IPS-18c (cell line): ENCODE results near the gene GUCD1.

Source experiments
- H3K4me3 ChIP-seq: 2 replicates; pipeline ENCODE4 v1.7.0; 2013; ENCODE audit warnings: low read depth, mild to moderate bottlenecking, low read length, moderate library complexity; ENCODE audit not compliant: insufficient read depth
- H3K9me3 ChIP-seq: one replicate; pipeline ENCODE4 v1.6.1; 2013; ENCODE audit warnings: mild to moderate bottlenecking, low read length, moderate library complexity; ENCODE audit not compliant: control insufficient read depth, insufficient read depth

GUCD1 gene

DNA sequence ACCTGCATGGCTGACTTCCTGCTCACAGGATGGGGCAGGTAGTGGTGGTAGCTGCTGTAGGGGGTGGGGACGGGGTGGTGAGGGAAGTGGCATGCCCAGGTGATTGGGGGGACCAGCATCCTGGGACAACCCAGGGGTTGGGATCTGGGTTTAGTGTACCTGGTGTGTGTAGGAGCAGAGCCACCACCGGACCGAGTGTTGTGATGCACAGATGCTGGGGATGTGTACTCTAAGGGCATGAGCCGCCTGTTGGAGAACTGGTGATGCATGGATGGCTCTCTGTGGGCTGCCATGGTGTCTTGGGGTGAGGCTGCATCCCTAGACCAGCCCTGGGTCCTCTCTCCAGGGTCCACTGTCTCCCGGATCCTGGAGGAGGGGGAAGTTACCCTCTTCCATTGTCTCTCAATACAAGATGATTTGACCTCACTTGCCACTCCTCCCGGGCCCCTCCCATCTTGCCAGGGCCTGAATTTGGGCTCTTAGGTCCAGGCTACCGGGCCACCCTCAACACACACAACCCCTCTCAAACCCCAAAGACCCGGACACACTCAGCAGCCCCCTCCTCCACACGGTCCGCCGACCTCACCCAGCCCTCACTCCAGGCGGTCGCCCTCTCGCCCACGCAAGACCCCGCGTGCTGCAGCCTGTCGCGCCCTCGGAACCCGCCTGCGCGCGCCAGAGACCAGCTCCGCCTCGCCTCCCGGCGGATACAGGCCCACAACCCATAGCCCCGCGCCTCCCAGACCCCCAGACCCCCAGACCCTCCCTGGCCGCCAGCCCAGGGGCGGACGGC, 37.3 kb upstream of the GUCD1 start:
- Histone ChIP-seq H3K9me3 (no peaks in the 10 kb centered on the region), H3K4me3 (peak overlapping the region; percentile 74)

GRCh38 chr22:24591286-24591830, 36.4 kb upstream of the GUCD1 start:
- H3K9me3 ChIP-seq = no peaks in the 10 kb centered on the region
- H3K4me3 ChIP-seq = no peak overlapping the region

GRCh38 chr22:24590596-24591173, 35.7 kb upstream of the GUCD1 start:
- no peak overlapping the region for H3K4me3 ChIP-seq
- no peaks in the 10 kb centered on the region for H3K9me3 ChIP-seq

DNA sequence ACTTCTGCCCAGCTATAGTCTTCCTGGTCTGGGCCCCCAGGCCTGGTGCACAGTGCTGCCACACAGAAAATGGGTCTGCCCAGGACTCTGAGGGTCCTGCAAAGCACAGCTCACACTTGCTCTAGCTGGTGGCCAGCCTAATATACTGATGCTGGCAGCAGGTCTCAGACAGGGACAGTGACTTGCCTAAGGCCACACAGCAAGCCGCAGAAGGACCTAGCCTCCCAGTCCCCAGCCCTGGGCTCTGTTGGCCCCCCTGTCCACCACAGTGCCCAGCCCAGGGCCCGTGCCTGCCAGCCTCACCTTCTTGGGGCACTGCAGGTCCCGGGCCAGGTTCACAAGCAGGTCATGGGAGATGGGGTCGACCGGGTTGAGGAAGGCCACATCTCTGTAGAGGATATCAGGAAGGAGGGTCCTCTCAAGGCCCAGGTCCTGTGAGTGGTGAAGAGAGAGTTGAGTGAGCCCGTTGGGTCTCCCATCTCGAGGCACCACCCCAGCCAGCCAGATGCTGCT, 34.6 kb upstream of the GUCD1 start:
- Histone ChIP-seq H3K9me3 (no peaks in the 10 kb centered on the region), H3K4me3 (no peak overlapping the region)

- H3K4me3 ChIP-seq = no peak overlapping the region
- no peaks in the 10 kb centered on the region for H3K9me3 ChIP-seq
These were observed 34.0 kb upstream of the GUCD1 start for GRCh38 chr22:24588757-24589481.

GRCh38 chr22:24588381-24588756, 33.4 kb upstream of the GUCD1 start:
- H3K4me3 ChIP-seq = no peak overlapping the region
- no peaks in the 10 kb centered on the region for H3K9me3 ChIP-seq

DNA sequence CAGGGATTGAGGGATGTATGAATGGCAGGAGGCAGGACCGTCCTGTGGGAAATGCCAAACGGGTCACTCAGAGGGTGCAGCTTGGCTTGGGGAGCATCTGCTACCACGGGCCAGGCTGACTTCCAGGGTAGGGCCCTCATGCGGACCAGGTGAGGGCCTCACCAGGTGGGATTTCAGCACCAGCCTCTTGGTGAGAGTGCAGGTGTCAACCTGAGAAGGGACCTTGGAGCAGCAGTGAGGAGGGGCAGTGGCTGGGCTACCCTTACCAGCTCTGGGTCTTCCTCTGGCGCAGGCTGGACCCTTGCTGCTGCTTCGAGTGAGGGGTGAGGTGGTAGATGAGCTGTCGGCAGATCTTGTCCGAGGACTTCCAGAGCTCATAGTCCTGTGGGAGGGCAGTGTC, 33.0 kb upstream of the GUCD1 start:
- no peaks in the 10 kb centered on the region for H3K9me3 ChIP-seq
- no peak overlapping the region for H3K4me3 ChIP-seq

- Histone ChIP-seq H3K9me3 (no peaks in the 10 kb centered on the region), H3K4me3 (no peak overlapping the region)
These were observed 32.3 kb upstream of the GUCD1 start for GRCh38 chr22:24587251-24587650.

DNA sequence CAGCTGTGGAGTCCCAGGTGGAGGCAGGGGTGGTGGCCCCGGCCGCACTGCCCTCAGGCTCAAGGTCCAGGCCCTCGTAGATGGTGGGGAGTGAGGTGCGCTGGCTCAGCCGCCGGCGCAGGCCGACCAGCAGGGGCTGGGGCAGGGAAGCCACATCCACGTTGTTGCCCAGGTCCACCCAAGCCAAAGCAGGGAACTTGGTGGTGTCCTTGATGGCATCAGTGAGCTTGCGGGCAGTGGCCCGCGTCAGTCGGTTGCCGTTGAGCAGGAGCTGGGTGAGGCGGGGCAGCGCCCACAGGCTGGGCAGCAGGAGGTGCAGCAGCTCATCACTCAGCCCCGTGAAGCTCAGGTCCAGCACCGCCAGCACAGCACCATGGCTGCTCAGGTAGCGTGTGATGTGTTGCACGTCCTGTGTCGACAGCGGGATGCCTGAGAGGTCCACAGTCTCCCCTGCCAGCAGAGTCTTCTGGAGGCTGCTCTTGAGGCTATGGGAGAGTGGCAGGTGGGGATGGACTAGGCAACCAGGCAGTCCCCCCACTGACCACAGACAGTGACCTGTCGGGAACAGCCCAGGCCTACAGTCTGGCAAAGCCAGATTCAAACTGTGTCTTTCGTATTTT, 31.1 kb upstream of the GUCD1 start:
- Histone ChIP-seq H3K9me3 (no peaks in the 10 kb centered on the region), H3K4me3 (no peak overlapping the region)

GRCh38 chr22:24585461-24585860, 30.5 kb upstream of the GUCD1 start:
- Histone ChIP-seq H3K9me3 (no peaks in the 10 kb centered on the region), H3K4me3 (no peak overlapping the region)

DNA sequence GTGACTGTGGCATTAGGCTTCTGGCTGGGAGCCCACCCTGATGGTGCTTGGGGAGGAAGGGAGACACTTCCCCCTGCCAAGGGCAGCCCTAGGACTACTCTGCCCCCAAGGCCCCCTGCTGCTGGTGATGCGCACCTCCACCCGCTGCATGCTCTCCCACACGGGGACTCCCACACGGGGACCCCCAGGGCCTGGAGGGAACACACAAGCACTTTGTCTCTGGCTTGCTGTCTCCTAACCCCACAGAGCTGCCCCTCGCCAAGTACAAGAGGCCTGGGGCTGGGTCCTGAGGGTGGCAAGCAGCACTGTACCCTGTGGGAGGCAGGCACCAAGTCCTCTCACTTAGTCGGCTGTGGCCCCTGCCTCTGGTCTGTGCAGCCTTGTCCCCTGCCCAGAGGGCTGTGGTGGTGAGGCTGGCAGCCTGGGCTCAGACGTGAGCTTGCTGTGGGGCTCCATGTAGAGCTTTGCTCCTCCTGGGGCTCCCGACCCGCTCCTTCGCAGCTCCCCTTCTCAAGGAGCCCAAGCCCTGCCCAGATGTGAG, 30.0 kb upstream of the GUCD1 start:
- H3K9me3 ChIP-seq = no peaks in the 10 kb centered on the region
- no peak overlapping the region for H3K4me3 ChIP-seq

- no peaks in the 10 kb centered on the region for H3K9me3 ChIP-seq
- no peak overlapping the region for H3K4me3 ChIP-seq
These were observed 29.3 kb upstream of the GUCD1 start for GRCh38 chr22:24584166-24584790.

DNA sequence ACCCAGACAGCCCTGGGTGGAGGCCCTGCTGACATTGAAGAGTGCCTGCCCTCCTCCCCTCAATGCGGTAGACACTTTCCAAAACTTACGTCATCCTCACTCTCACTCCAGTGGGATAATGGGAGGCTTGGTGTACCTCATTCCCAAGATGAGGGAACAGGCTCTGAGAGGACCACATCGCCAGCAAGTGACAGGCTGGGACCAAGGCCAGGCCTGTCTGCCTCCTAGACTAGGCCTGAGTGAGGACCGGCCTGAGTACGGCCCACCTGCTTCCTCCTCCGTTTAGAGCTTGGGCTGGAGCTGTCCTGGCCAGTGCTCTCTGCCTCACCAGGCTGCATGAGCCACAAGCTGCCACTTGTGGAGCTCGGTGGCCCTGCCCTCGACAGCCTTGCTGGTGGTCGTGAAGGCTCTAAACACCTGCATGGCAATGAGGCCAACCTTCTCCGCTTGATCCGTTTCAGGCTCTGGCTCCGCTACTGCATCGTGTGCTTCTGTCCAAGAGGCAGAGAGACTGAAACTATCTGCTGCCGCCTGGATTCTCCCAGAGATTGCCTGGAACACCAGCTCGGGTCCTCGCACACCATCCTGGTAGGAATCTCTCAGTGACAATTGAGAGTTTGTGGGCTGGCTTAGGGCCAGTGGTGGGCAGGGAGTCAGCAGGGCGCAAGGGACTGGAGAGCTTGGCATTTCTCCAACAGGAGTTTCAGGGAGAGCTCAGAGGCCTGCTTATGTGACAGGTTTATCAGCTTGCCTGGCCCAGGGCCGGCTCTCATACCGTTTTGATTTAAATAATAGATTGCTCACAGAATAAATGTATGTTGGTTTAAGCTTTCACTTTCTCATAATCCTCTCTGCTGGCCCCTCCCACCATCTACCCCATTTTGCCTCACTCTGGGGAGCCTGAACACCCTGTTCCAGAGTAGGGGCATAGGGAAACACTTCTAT, 28.6 kb upstream of the GUCD1 start:
- H3K9me3 ChIP-seq = no peaks in the 10 kb centered on the region
- H3K4me3 ChIP-seq = no peak overlapping the region

- Histone ChIP-seq H3K4me3 (no peak overlapping the region), H3K9me3 (no peaks in the 10 kb centered on the region)
These were observed 27.3 kb upstream of the GUCD1 start for GRCh38 chr22:24582056-24582814.

DNA sequence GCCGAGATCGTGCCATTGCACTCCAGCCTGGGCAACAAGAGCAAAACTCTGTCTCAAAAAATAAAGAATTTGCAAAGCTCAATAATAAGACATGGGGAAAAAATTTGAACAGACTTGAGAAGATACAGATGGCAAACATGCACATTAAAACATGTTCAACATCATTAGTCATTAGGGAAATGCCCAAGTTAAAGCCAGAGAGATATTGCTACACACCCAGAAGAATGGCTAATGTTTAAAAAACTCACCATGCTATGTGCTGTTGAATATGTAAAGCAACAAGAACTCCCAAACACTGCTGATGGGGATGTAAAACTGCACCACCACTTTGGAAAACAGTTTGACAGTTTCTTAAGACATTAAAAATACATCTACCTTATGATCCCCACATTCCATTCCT, 25.3 kb upstream of the GUCD1 start:
- no peak overlapping the region for H3K4me3 ChIP-seq
- no peaks in the 10 kb centered on the region for H3K9me3 ChIP-seq
